Amniotic stem cell (primary cell): ENCODE data around the gene RAB40C.

Source experiments
- DNase-seq: peaks from one replicate; lab custom pipeline; 2025; lab: John Stamatoyannopoulos, UW

The RAB40C gene, protein sequence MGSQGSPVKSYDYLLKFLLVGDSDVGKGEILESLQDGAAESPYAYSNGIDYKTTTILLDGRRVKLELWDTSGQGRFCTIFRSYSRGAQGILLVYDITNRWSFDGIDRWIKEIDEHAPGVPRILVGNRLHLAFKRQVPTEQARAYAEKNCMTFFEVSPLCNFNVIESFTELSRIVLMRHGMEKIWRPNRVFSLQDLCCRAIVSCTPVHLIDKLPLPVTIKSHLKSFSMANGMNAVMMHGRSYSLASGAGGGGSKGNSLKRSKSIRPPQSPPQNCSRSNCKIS

DNA sequence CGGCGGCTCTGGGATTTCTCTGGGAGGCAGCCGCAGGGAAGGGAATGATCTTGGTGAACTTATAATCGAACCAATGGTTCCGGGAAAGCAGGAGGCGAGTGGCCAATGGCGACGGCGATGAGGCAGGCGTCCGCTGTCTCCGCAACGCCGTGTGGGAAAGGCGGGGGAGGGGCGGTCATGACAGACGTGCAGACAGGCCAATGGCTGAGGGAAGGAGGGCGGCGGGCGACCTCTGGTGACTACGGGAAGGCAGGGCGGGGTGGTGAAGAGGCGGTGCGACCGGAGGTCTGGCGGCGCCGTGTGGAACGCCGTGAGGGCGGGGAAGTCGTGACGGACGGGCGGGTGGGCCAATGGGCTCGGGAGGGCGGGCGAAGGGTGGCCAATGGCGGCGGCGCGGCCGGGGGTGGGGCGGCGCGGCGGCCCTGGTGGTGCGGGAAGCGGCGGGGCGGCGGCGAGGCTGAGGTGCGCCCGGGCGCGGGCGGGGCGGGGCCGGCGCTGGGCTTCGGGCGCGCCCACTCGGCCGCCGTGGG, at the start of gene RAB40C:
Gene RAB40C (plus strand): TSS at position 409 of the 530 bp plus-strand sequence. CDS start 226 bp downstream, outside the sequence.
- DNase-seq = peak; percentile 96

GRCh38 chr16:540645-541340, 49.1 kb upstream of the RAB40C start:
- no peak for DNase-seq

DNA sequence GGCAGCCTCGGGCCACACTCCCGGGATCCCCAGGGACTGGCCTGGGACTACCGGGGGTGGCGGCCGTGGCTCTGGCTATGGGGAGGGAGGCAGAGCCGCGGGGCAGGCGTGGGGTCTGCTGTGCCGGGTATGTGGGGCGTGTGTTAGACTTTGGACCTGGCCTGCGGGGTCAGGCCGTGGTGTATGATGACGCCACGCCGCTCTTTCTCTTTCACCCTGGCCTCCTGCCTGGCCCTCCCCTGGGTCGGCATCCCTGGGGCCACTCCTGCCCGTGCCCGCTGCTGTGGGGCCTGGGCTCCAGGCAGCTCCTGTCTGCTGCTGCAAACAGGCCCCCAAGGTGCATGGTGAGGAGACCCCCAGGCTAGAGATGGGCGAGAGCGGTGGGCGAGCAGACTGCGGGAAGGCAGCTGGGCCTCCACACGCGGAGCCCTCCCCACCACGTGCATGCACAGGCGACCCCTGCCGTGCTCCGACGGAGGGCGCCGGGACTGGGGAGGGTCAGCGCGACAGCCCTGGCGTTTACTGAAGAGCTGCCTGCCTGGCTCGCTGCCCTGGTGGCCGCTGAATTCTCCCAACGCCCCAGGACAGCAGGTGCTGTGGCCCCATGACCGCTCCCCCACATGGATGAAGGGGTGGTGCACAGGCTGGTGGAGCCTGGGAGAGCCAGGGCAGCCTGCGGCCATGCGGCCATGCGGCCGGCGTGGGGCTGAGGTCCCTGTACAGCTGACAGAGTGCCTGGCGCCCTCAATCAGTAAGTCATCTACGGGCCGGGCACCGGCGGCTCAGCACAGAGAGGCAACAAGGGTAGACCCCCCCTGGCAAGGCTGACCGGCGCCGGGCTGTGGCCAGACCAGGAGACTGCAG, 46.3 kb upstream of the RAB40C start:
- no peak for DNase-seq

- DNase-seq = no peak
These were observed 45.3 kb upstream of the RAB40C start for GRCh38 chr16:544517-544916.

DNA sequence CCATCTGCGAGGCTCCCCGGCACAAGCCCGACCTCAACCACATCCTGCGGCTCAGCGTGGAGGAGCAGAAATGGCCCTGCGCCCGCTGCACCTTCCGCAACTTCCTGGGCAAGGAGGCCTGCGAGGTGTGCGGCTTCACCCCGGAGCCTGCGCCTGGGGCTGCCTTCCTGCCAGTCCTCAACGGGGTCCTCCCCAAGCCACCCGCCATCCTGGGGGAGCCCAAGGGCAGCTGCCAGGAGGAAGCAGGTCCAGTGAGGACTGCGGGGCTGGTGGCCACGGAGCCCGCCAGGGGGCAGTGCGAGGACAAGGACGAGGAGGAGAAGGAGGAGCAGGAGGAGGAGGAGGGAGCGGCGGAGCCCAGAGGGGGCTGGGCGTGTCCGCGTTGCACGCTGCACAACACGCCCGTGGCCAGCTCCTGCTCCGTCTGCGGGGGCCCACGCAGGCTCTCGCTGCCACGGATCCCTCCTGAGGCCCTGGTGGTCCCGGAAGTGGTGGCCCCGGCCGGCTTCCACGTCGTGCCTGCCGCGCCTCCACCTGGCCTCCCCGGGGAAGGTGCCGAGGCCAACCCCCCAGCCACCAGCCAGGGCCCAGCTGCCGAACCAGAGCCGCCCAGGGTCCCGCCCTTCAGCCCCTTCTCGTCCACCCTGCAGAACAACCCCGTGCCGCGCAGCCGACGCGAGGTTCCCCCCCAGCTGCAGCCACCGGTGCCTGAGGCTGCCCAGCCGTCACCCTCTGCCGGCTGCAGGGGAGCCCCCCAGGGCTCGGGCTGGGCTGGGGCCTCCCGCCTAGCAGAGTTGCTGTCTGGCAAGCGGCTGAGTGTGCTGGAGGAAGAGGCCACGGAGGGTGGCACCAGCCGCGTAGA, 42.7 kb upstream of the RAB40C start:
- DNase-seq = no peak

GRCh38 chr16:548586-548985, 41.3 kb upstream of the RAB40C start:
- no peak for DNase-seq

GRCh38 chr16:549544-550263, 40.2 kb upstream of the RAB40C start:
- no peak for DNase-seq

- DNase-seq = no peak
These were observed 38.7 kb upstream of the RAB40C start for GRCh38 chr16:551210-551609.

- no peak for DNase-seq
These were observed 37.7 kb upstream of the RAB40C start for GRCh38 chr16:552171-552570.

- DNase-seq = no peak
These were observed 36.1 kb upstream of the RAB40C start for GRCh38 chr16:553601-554296.

DNA sequence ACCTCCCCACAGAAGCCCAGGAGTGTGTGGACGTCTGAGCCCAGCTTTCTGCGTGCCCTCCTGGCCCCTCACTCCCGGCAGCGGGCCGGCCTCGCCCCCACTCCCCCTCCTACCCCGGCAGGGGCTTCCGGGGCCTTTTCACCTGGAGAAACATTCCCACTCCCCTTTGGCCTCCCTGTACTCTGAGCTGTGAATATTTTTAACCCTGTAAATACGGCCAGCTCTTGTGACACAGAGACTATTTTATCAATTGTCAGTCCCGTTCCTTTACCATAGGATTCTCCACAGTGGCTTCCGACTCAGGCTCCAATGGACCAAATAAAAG, 35.6 kb upstream of the RAB40C start:
- no peak for DNase-seq

- no peak for DNase-seq
These were observed 35.1 kb upstream of the RAB40C start for GRCh38 chr16:554640-555365.

DNA sequence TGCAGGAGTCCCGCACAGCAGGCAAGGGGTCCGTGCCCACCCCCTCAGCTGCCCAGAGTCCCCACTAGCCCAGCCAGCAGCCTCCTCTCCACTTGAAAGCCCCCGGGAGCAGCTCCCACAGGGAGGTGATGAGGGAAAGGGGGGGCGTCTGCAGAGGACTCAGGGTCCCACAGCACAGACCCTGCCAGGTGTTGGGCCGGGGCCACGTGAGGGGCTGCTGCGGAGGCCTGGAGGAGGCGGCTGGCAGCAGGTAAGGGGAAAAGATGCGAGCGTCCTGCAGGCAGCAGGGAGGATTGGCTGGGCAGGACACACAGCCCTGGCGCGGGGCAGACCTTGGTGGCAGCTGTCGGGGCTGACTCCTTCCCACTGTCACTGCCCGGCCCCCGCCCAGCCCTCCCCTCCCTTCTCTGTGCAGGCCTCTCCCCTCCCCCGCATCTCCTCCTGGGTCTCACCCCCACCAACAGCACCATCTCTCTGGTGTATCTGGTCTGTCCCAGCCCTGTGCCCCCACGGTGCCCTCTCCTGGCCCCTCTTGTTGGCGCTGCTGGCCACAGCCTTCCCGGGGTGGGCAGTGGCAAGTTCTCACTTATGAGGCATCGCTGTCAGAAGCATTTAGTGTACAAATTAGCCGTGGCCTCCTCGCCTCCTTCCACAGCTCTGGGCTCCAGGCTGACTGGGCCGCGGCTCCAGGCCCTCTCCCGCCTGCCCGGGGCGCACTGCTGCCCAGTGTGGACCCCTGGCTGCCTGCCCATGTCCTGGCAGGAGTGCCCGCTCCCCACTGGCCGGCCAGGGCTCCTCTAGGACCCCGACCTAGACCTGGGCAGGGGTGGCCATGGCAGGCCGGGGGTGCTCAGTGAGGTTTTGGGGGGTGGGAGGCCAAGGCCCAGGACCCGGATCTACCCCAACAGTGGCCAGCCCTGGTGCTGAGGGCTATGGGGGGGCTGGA, 34.1 kb upstream of the RAB40C start:
- DNase-seq = no peak

GRCh38 chr16:556474-557173, 33.2 kb upstream of the RAB40C start:
- no peak for DNase-seq

GRCh38 chr16:557463-558297, 32.2 kb upstream of the RAB40C start:
- no peak for DNase-seq

DNA sequence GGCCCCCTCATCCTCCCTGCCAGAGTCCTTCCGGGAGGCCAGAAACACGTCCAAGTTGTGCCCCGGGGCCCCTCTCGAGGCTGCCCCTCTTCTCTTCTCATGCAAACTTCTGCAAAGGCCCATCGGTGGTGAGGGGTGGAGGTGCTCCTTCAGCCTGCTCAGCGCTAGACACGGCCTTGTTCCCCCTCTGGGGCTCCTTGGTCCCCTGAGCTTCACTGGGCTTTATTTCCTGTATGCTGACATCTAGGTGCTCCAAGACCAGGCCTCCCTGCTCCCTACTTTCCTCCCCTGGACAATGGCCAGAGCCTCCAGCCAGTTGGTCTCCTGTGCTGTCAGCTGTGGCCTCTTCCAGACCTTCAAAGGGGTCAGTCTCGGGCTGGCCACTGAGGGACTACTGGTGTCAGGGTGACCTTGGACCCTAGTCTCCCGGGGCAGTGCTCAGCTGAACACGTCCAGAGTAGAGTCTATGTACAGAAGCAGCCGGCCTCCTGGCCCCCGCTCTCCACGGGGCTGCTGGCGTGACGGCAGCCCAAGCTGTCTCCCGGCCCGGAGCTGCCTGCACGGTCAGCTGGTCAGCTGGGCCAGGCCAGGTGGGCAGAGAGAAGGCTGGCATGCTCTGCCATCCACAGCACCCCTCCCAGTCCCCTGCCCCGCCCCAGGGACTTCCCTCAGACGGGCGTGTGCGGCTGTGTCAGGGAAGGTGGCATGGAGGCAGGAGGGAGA, 31.4 kb upstream of the RAB40C start:
- DNase-seq = no peak
